HepG2 (cell line): ENCODE results near the gene ART1. TPM values are rescaled to one million over a fixed set of nuclear protein-coding genes. Genes with fewer than 3 reads are reported as not detected.

Experiments
- ATAC-seq: fragments of 200-7000 bp; cut with Tn5 transposase; 3 replicates; pipeline ENCODE4 v1.9.1; 2020; ENCODE audit warnings: mild to moderate bottlenecking, moderate library complexity
- BruUV-seq: library from RNA; stranded (reverse); fragments of 400-500 nt; replicated peaks from 2 replicates; lab custom pipeline; 2021; lab: Mats Ljungman, UMichigan
- CTCF ChIA-PET: fragments of 300-600 bp; formaldehyde crosslinking; extraction: SDS; loops from one replicate; lab custom pipeline; 2021; ENCODE audit warnings: low total read pairs, inconsistent platforms, low intra/inter-chr PET ratio; lab: Yijun Ruan, JAX
- POLR2A ChIA-PET: fragments of 350-600 bp; sonication (Branson Sonifier 250); formaldehyde crosslinking; loops from one replicate; lab custom pipeline; 2020; ENCODE audit warnings: antibody characterized with exemption, inconsistent platforms; lab: Yijun Ruan, JAX
- DNase-seq: peaks from one replicate; pipeline ENCODE4 v3.0.0-alpha.2; 2015; ENCODE audit warnings: low spot score
- FAIRE-seq: peaks from 3 replicates; lab custom pipeline; 2011; peaks lifted over from hg19 to GRCh38; lab: Jason Lieb, UNC
- H2AFZ ChIP-seq: one replicate; pipeline ENCODE4 v1.6.1; 2011; ENCODE audit warnings: low read length, inconsistent platforms
- H3K27ac ChIP-seq: fragments of 300-600 bp; 3 replicates; pipeline ENCODE4 v1.8.0; 2011; ENCODE audit warnings: mixed run types, mild to moderate bottlenecking, mixed read lengths, low read length, inconsistent platforms; ENCODE audit not compliant: insufficient read depth; ENCODE audit errors: extremely low read length
- H3K27me3 ChIP-seq, 2 experiments: fragments of 200-600 bp in 1 of 2; 2 replicates in 1 of 2; 3 replicates in 1 of 2; pipeline versions ENCODE4 v1.6.0 to v1.8.0; 2011; ENCODE audit warnings: low read length in 2 of 2, mild to moderate bottlenecking in 2 of 2, moderate library complexity in 2 of 2, inconsistent platforms in 1 of 2; ENCODE audit not compliant: insufficient read depth in 2 of 2, control insufficient read depth in 1 of 2
- H3K36me3 ChIP-seq, 2 experiments: fragments of 200-600 bp in 1 of 2; replicated peaks in 1 of 2; 2 replicates in 1 of 2; 3 replicates in 1 of 2; pipeline versions ENCODE4 v1.5.1 to v1.8.0; 2011; ENCODE audit warnings: low read length in 2 of 2, inconsistent platforms in 1 of 2; ENCODE audit not compliant: insufficient read depth in 2 of 2, control insufficient read depth in 1 of 2
- H3K4me1 ChIP-seq: 2 replicates; pipeline ENCODE4 v1.5.1; 2012; ENCODE audit warnings: low read length, inconsistent platforms; ENCODE audit not compliant: insufficient read depth
- H3K4me2 ChIP-seq: 2 replicates; pipeline ENCODE4 v1.6.0; 2011; ENCODE audit warnings: low read depth, low read length, inconsistent platforms
- H3K4me3 ChIP-seq, 3 experiments: fragments of 200-600 bp in 1 of 3; sonication (generic), shearing (Covaris generic) in 1 of 3; replicated peaks in 1 of 3; 2 replicates each; pipeline ENCODE4 v1.5.1; 2011 to 2016; ENCODE audit warnings: low read length in 3 of 3, inconsistent platforms in 2 of 3, low read depth in 2 of 3, mild to moderate bottlenecking in 2 of 3, control low read depth in 1 of 3, mixed read lengths in 1 of 3; ENCODE audit not compliant: insufficient read depth in 1 of 3
- H3K79me2 ChIP-seq: one replicate; pipeline ENCODE4 v1.6.1; 2011; ENCODE audit warnings: low read length, inconsistent platforms; ENCODE audit not compliant: insufficient read depth
- H3K9ac ChIP-seq: 2 replicates; pipeline ENCODE4 v1.6.0; 2011; ENCODE audit warnings: mild to moderate bottlenecking, low read depth, low read length, inconsistent platforms; ENCODE audit not compliant: insufficient read depth
- H3K9me3 ChIP-seq: 2 replicates; pipeline ENCODE4 v1.5.1; 2012; ENCODE audit warnings: mild to moderate bottlenecking, low read length
- H4K20me1 ChIP-seq: 2 replicates; pipeline ENCODE4 v1.6.0; 2011; ENCODE audit warnings: inconsistent platforms, mild to moderate bottlenecking, low read length, moderate library complexity; ENCODE audit not compliant: insufficient read depth
- CHD4 ChIP-seq: fragments of 200-600 bp; sonication (generic); IDR thresholded peaks from 2 replicates; pipeline ENCODE4 v1.7.0; 2017; ENCODE audit warnings: mild to moderate bottlenecking, low read length, borderline replicate concordance
- DMAP1 ChIP-seq: IDR thresholded peaks from 2 replicates; pipeline ENCODE4 v1.6.1; 2016
- THAP9 ChIP-seq: sonication (generic); formaldehyde crosslinking; IDR thresholded peaks from 2 replicates; pipeline ENCODE4; 2020; ENCODE audit warnings: missing genetic modification reagents, mild to moderate bottlenecking, borderline replicate concordance
- TIGD3 ChIP-seq: sonication (generic); formaldehyde crosslinking; IDR thresholded peaks from 2 replicates; pipeline ENCODE4 v1.5.1; 2020; ENCODE audit warnings: mild to moderate bottlenecking, missing genetic modification reagents, borderline replicate concordance
- U2AF2 ChIP-seq: fragments of 200-400 bp; formaldehyde crosslinking; IDR thresholded peaks from 2 replicates; pipeline ENCODE4 v1.6.1; 2017; ENCODE audit warnings: low read depth, mild to moderate bottlenecking, low read length
- ZBTB33 ChIP-seq: sonication (generic); formaldehyde crosslinking; IDR thresholded peaks from 2 replicates; pipeline ENCODE4 v1.4.0; 2020; ENCODE audit warnings: missing genetic modification reagents
- ZNF143 ChIP-seq: sonication (generic); formaldehyde crosslinking; IDR thresholded peaks from 2 replicates; pipeline ENCODE4 v1.4.0; 2020; ENCODE audit warnings: missing genetic modification reagents
- ZNF251 ChIP-seq: sonication (generic); formaldehyde crosslinking; IDR thresholded peaks from 2 replicates; pipeline ENCODE4 v1.9.0; 2021; ENCODE audit warnings: mild to moderate bottlenecking, missing genetic modification reagents
- ZNF3 ChIP-seq: IDR thresholded peaks from 2 replicates; pipeline ENCODE4 v1.7.0; 2017; ENCODE audit warnings: inconsistent platforms
- ZNF574 ChIP-seq: sonication (generic); formaldehyde crosslinking; IDR thresholded peaks from 2 replicates; pipeline ENCODE4 v1.4.0; 2020; ENCODE audit warnings: missing genetic modification reagents
- ZNF597 ChIP-seq: sonication (generic); formaldehyde crosslinking; IDR thresholded peaks from 2 replicates; pipeline ENCODE4 v1.5.0; 2020; ENCODE audit warnings: missing genetic modification reagents
- ZNF788 ChIP-seq: sonication (generic); formaldehyde crosslinking; IDR thresholded peaks from 2 replicates; pipeline ENCODE4 v1.5.0; 2020; ENCODE audit warnings: mild to moderate bottlenecking, missing genetic modification reagents, borderline replicate concordance
- ZNF800 ChIP-seq: sonication (generic); formaldehyde crosslinking; IDR thresholded peaks from 2 replicates; pipeline ENCODE4 v1.4.0; 2020; ENCODE audit warnings: missing genetic modification reagents
- WGBS: methylation state at CpG from one replicate; pipeline ENCODE4 v1.1.6; 2017; ENCODE audit warnings: low lambda C conversion rate; 5-methylcytosine and 5-hydroxymethylcytosine counted together
- in situ Hi-C: cut with HindIII; loops from 2 replicates; pipeline ENCODE4 v1.10.0; 2017; ENCODE audit warnings: low pct_unique_long_range_greater_than_20kb; ENCODE audit not compliant: extremely low pct_ligation_motif_present
- intact Hi-C: fragments of 100-400 bp; cut with micrococcal nuclease; formaldehyde crosslinking; loops from one replicate; pipeline ENCODE4 v1.10.0; 2022; ENCODE audit not compliant: unreplicated experiment
- polyA plus RNA-seq, 8 experiments: library from polyadenylated mRNA; depleted of rRNA in 3 of 8; stranded (reverse) in 7 of 8; unstranded in 1 of 8; fragments of >200 nt; fragmentation: Illumina TruSeq in 4 of 8; extraction: Trizol in 4 of 8; gene quantifications; 2 replicates each; pipeline versions ENCODE4 v1.2.1 to v1.2.3, GENCODE V29; 2011 to 2016; ENCODE audit warnings: low read depth in 4 of 8, missing spikeins in 1 of 8, mixed read lengths in 1 of 8; ENCODE audit not compliant: insufficient read depth in 1 of 8
- total RNA-seq, 5 experiments: library from RNA; depleted of rRNA; stranded (reverse); fragments of >200 nt; fragmentation: Illumina TruSeq; extraction: Trizol; gene quantifications; 2 replicates each; pipeline ENCODE4 v1.2.3, GENCODE V29; 2016; ENCODE audit warnings: low read depth in 1 of 5

Gene ART1
- total and polyA plus RNA-seq, 2 of the 13 experiments (the other 11 are each of a cell fraction or from before 2014, with no cell fraction given): not detected

GRCh38 chr11:3658252-3658651 is 13.3 kb downstream of the ART1 start:
- POLR2A ChIA-PET: no interaction called here
- intact Hi-C loops: no loop called here
- TF ChIP-seq ZNF800 (CRISPR knock-in tag) (no peak), THAP9 (CRISPR knock-in tag) (no peak), ZNF574 (CRISPR knock-in tag) (no peak), ZNF597 (no peak), ZNF3 (CRISPR knock-in tag) (no peak), DMAP1 (CRISPR knock-in tag) (no peak), ZNF788 (CRISPR knock-in tag) (no peak), U2AF2 (no peak), CHD4 (no peak), ZNF143 (CRISPR knock-in tag) (no peak), ZBTB33 (no peak), TIGD3 (CRISPR knock-in tag) (no peak), ZNF251 (no peak)

More at GRCh38 chr11:3658252-3658651, 13.3 kb downstream of the ART1 start:
- no peak for DNase-seq
- in situ Hi-C loops: no loop called here
- WGBS: 66% methylated on average over 8 of the region's 8 CpGs
- no peaks in the 10 kb centered on the region for H4K20me1 ChIP-seq
- no TSS peak for BruUV-seq
- FAIRE-seq: no peak
- no peak for ATAC-seq
- H3K27ac ChIP-seq: no peak overlapping the region
- CTCF ChIA-PET: no interaction called here
- H3K9ac ChIP-seq: no peak overlapping the region
- no peaks in the 10 kb centered on the region for H3K4me1 ChIP-seq
- no peak overlapping the region for H2AFZ ChIP-seq
- peaks cover 3 to 37% of the 10 kb centered on the region in 2 experiments; a peak in 4 of 5 replicates for H3K27me3 ChIP-seq
- H3K9me3 ChIP-seq: no peaks in the 10 kb centered on the region
- no peaks in the 10 kb centered on the region for H3K36me3 ChIP-seq
- no peaks in the 10 kb centered on the region for H3K79me2 ChIP-seq
- no peak overlapping the region for H3K4me3 ChIP-seq
- no peak overlapping the region for H3K4me2 ChIP-seq
